ENCODE measurements around the gene PRIM1. TPM values are rescaled to one million over a fixed set of nuclear protein-coding genes. Genes with fewer than 3 reads are reported as not detected.

The PRIM1 gene
- total RNA-seq, 1 donor: 38.0 TPM

GRCh38 chr12:56722832-56723231 lies 29.3 kb downstream of the PRIM1 start:
- H3K4me3 ChIP-seq (ENCODE audit: low read depth, low read length): peak overlapping the region; percentile 100
- TF ChIP-seq CTCF (IDR thresholded peaks at IDR 0.05; ENCODE audit: insufficient read depth, low read length): no peak
- DNase-seq (ENCODE audit: low read depth): no peak

- H3K4me3 ChIP-seq (ENCODE audit: low read depth, low read length): no peak overlapping the region
- no peak for DNase-seq (ENCODE audit: low read depth)
- TF ChIP-seq CTCF (IDR thresholded peaks at IDR 0.05; ENCODE audit: insufficient read depth, low read length): no peak
Observed at GRCh38 chr12:56721721-56722120, 30.4 kb downstream of the PRIM1 start.

GRCh38 chr12:56721216-56721615 lies 30.9 kb downstream of the PRIM1 start:
- DNase-seq (ENCODE audit: low read depth): no peak
- no peak overlapping the region for H3K4me3 ChIP-seq (ENCODE audit: low read depth, low read length)
- no peak for TF ChIP-seq CTCF (IDR thresholded peaks at IDR 0.05; ENCODE audit: insufficient read depth, low read length)

- H3K4me3 ChIP-seq (ENCODE audit: low read depth, low read length): no peak overlapping the region
- no peak for TF ChIP-seq CTCF (IDR thresholded peaks at IDR 0.05; ENCODE audit: insufficient read depth, low read length)
- no peak for DNase-seq (ENCODE audit: low read depth)
Observed at GRCh38 chr12:56720731-56721151, 31.4 kb downstream of the PRIM1 start.

GRCh38 chr12:56719056-56719455 lies 33.1 kb downstream of the PRIM1 start:
- no peak for TF ChIP-seq CTCF (IDR thresholded peaks at IDR 0.05; ENCODE audit: insufficient read depth, low read length)
- no peak for DNase-seq (ENCODE audit: low read depth)
- no peak overlapping the region for H3K4me3 ChIP-seq (ENCODE audit: low read depth, low read length)

GRCh38 chr12:56718636-56719035 lies 33.5 kb downstream of the PRIM1 start:
- DNase-seq (ENCODE audit: low read depth): no peak
- TF ChIP-seq CTCF (IDR thresholded peaks at IDR 0.05; ENCODE audit: insufficient read depth, low read length): no peak
- H3K4me3 ChIP-seq (ENCODE audit: low read depth, low read length): no peak overlapping the region

GRCh38 chr12:56718149-56718548 lies 34.0 kb downstream of the PRIM1 start:
- DNase-seq (ENCODE audit: low read depth): no peak
- H3K4me3 ChIP-seq (ENCODE audit: low read depth, low read length): no peak overlapping the region
- no peak for TF ChIP-seq CTCF (IDR thresholded peaks at IDR 0.05; ENCODE audit: insufficient read depth, low read length)

Data from fibroblast of the aortic adventitia (primary cell).